Gastrocnemius medialis (tissue), 4 donors: Measurements from ENCODE around the gene FAN1. TPM values are rescaled to one million over a fixed set of nuclear protein-coding genes. Genes with fewer than 3 reads are reported as not detected.
A peak's percentile ranks its signal among the peaks of the same experiment; 100 is the strongest.

Experiments
- ATAC-seq, 2 donors: fragments of 150-250 bp; one replicate each; pipeline ENCODE4 v1.9.1; 2016
- DNase-seq, 2 donors: peaks; one replicate each; pipeline ENCODE4 v3.0.0-alpha.2; 2019
- H3K27ac ChIP-seq, 4 donors: fragments of 200-600 bp; sonication (generic); 1 replicate in 1 of 4; 2 replicates in 3 of 4; pipeline ENCODE4 v1.5.1; 2016 to 2018; ENCODE audit warnings: mild to moderate bottlenecking in 2 of 4, moderate library complexity in 1 of 4
- H3K27me3 ChIP-seq, 3 donors: fragments of 200-600 bp; sonication (generic) in 2 of 3; 1 replicate in 1 of 3; 2 replicates in 2 of 3; pipeline versions ENCODE4 v1.5.1 to v1.6.0; 2016 to 2019; ENCODE audit warnings: mild to moderate bottlenecking in 1 of 3, moderate library complexity in 1 of 3
- H3K36me3 ChIP-seq, 2 donors: fragments of 200-600 bp; sonication (generic) in 1 of 2; one replicate each; pipeline ENCODE4 v1.5.1; 2017 to 2018
- H3K4me1 ChIP-seq, 2 donors: fragments of 200-600 bp; sonication (generic) in 1 of 2; one replicate each; pipeline ENCODE4 v1.5.1; 2016 to 2017; ENCODE audit warnings: mild to moderate bottlenecking in 2 of 2
- H3K4me3 ChIP-seq, 4 donors: fragments of 200-600 bp; sonication (generic) in 3 of 4; 1 replicate in 1 of 4; 2 replicates in 3 of 4; pipeline ENCODE4 v1.5.1; 2016 to 2019; ENCODE audit warnings: mild to moderate bottlenecking in 2 of 4
- H3K9me3 ChIP-seq, 3 donors: fragments of 200-600 bp; sonication (generic) in 2 of 3; 1 replicate in 1 of 3; 2 replicates in 2 of 3; pipeline ENCODE4 v1.5.1; 2016 to 2019
- CTCF ChIP-seq, 5 experiments: fragments of 450-650 bp in 3 of 5; fragments of 200-600 bp in 2 of 5; sonication (generic) in 2 of 5; IDR thresholded peaks in 4 of 5; conservative IDR thresholded peaks in 1 of 5; 1 replicate in 4 of 5; 2 replicates in 1 of 5; pipeline ENCODE4 v1.5.1; 2016 to 2019; ENCODE audit warnings: antibody characterized with exemption in 5 of 5, mild to moderate bottlenecking in 3 of 5, moderate library complexity in 3 of 5
- POLR2A ChIP-seq, 2 donors: fragments of 450-650 bp; IDR thresholded peaks; one replicate each; pipeline ENCODE4 v1.6.1; 2017; ENCODE audit warnings: antibody characterized with exemption in 2 of 2, mild to moderate bottlenecking in 2 of 2, moderate library complexity in 2 of 2
- in situ Hi-C, 4 donors: fragments of 200-750 bp; cut with MboI; loops; one replicate each; pipeline versions ENCODE4 v1.15.0 to v1.8.0; 2017; ENCODE audit warnings: low sequenced_read_pairs in 4 of 4
- intact Hi-C: fragments of 100-400 bp; cut with DNase I; formaldehyde crosslinking; loops from one replicate; pipeline ENCODE4 v1.15.1; 2023; ENCODE audit warnings: low total_unique reads
- total RNA-seq, 4 donors: library from RNA; depleted of rRNA; stranded (reverse); fragments of >200 nt; gene quantifications; one replicate each; pipeline versions ENCODE4 v1.1.0 to v1.2.3, GENCODE V29; 2016

FAN1 gene
- total RNA-seq, 4 donors from 2014 or later: 20.0 to 27.5 (median 25.3) TPM

GRCh38 chr15:30963681-30964080, 60.0 kb downstream of the FAN1 start:
- Histone ChIP-seq H3K9me3 (no peaks in the 10 kb centered on the region), H3K4me1 (peaks cover 36 to 39% of the 10 kb centered on the region in 2 donors), H3K4me3 (no peak overlapping the region), H3K27ac (peak overlapping the region in 3 of 4 donors; percentile 86 to 95 (median 93)), H3K27me3 (no peaks in the 10 kb centered on the region), H3K36me3 (peaks cover 0 to 14% of the 10 kb centered on the region in 2 donors)
- no peak for DNase-seq
- intact Hi-C loops (loop anchor here (2.0 to 10.0 kb wide), 2 partner anchors 195 to 251 kb away; no protein-coding TSS in a partner anchor), in situ Hi-C loops (loop anchor here in 2 of 4 donors (25.0 kb wide), 2 partner anchors 374 to 399 kb away; partner anchors contain the start of gene KLF13 (in 1 of the 2))
- TF ChIP-seq POLR2A (IDR thresholded peaks at IDR 0.05) (no peak), CTCF (IDR thresholded peaks at IDR 0.05 in 4 of 5, conservative IDR thresholded peaks at IDR 0.05 in 1 of 5) (no peak)
- ATAC-seq: no peak

GRCh38 chr15:30969724-30970123, 66.0 kb downstream of the FAN1 start:
- H3K4me3 ChIP-seq: no peak overlapping the region
- H3K36me3 ChIP-seq: peaks cover 0 to 38% of the 10 kb centered on the region in 2 donors
- TF ChIP-seq POLR2A (IDR thresholded peaks at IDR 0.05) (no peak), CTCF (IDR thresholded peaks at IDR 0.05 in 4 of 5, conservative IDR thresholded peaks at IDR 0.05 in 1 of 5) (no peak)
- ATAC-seq: no peak
- H3K4me1 ChIP-seq: no peaks in the 10 kb centered on the region
- no peaks in the 10 kb centered on the region for H3K27me3 ChIP-seq
- H3K27ac ChIP-seq: no peak overlapping the region
- DNase-seq: no peak
- no peaks in the 10 kb centered on the region for H3K9me3 ChIP-seq
- intact Hi-C loops (loop anchor here (10.0 kb wide), 1 partner anchor 245 kb away; no protein-coding TSS in a partner anchor), in situ Hi-C loops (loop anchor here in 3 of 4 donors (10.0 to 25.0 kb wide), 3 partner anchors 65 to 393 kb away; partner anchors contain the start of genes FAN1 (in 1 of the 3) and KLF13 (in 1 of the 3))

GRCh38 chr15:30973379-30973778, 69.7 kb downstream of the FAN1 start:
- H3K9me3 ChIP-seq: no peaks in the 10 kb centered on the region
- DNase-seq (no peak), ATAC-seq (no peak)
- peaks cover 0 to 44% of the 10 kb centered on the region in 2 donors for H3K36me3 ChIP-seq
- H3K27me3 ChIP-seq: no peaks in the 10 kb centered on the region
- in situ Hi-C loops (loop anchor here in 3 of 4 donors (10.0 to 25.0 kb wide), 3 partner anchors 69 to 389 kb away; partner anchors contain the start of genes FAN1 (in 1 of the 3) and KLF13 (in 1 of the 3)), intact Hi-C loops (no loop called here)
- TF ChIP-seq CTCF (IDR thresholded peaks at IDR 0.05 in 4 of 5, conservative IDR thresholded peaks at IDR 0.05 in 1 of 5) (no peak), POLR2A (IDR thresholded peaks at IDR 0.05) (no peak)
- no peak overlapping the region for H3K4me3 ChIP-seq
- peaks cover 17 to 25% of the 10 kb centered on the region in 2 donors for H3K4me1 ChIP-seq
- no peak overlapping the region for H3K27ac ChIP-seq

- intact Hi-C loops (no loop called here), in situ Hi-C loops (loop anchor here in 3 of 4 donors (10.0 to 25.0 kb wide), 3 partner anchors 69 to 388 kb away; partner anchors contain the start of genes FAN1 (in 1 of the 3) and KLF13 (in 1 of the 3))
- Histone ChIP-seq H3K27ac (no peak overlapping the region), H3K4me1 (peaks cover 25 to 32% of the 10 kb centered on the region in 2 donors), H3K9me3 (no peaks in the 10 kb centered on the region), H3K36me3 (peaks cover 0 to 44% of the 10 kb centered on the region in 2 donors), H3K4me3 (no peak overlapping the region), H3K27me3 (no peaks in the 10 kb centered on the region)
- ATAC-seq (no peak), DNase-seq (no peak)
- no peak for TF ChIP-seq POLR2A (IDR thresholded peaks at IDR 0.05)
Observed at GRCh38 chr15:30974112-30974511, 70.4 kb downstream of the FAN1 start.

DNA sequence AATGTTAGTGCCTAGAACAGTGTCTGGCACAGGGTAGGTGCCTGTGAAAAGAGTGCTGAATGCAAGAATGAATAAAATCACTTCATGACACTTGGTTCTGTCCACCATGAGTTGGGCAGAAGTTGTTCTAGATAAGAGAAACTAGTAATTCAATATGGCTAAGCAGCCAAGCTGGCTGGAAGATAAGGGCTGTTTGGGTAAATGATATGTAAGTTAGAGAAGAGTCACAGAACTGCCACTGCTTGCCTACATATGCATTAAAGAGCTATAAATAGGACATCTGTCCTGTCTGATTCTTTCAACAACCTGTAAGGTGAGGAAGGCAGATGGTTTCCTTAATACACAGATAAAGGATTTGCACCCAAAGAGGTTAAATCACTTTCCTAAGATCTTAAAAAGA, 74.6 kb downstream of the FAN1 start:
- intact Hi-C loops (no loop called here), in situ Hi-C loops (loop anchor here in 2 of 4 donors (10.0 to 25.0 kb wide), 2 partner anchors 74 to 384 kb away; partner anchors contain the start of gene FAN1 (in 1 of the 2))
- Histone ChIP-seq H3K9me3 (no peaks in the 10 kb centered on the region), H3K27ac (peak overlapping the region in 2 of 4 donors; percentile 26 to 35), H3K36me3 (peaks cover 0 to 39% of the 10 kb centered on the region in 2 donors), H3K27me3 (no peaks in the 10 kb centered on the region), H3K4me1 (peaks cover 55 to 57% of the 10 kb centered on the region in 2 donors), H3K4me3 (no peak overlapping the region)
- no peak for TF ChIP-seq POLR2A (IDR thresholded peaks at IDR 0.05)
- TF ChIP-seq CTCF (IDR thresholded peaks at IDR 0.05 in 4 of 5, conservative IDR thresholded peaks at IDR 0.05 in 1 of 5): no peak
- DNase-seq (no peak), ATAC-seq (no peak)
